Astrocyte (in vitro differentiated cells and primary cell): ENCODE data around the gene ZC3H13.

Experiments used
- EZH2 ChIP-seq: IDR thresholded peaks from 2 replicates; pipeline ENCODE4 v1.6.1; 2012; ENCODE audit warnings: mild to moderate bottlenecking, low read length, inconsistent platforms; ENCODE audit not compliant: insufficient read depth
- TF ChIP-seq, protein P1 (sequence below): IDR thresholded peaks from 2 replicates; pipeline ENCODE4 v1.5.1; 2011; ENCODE audit warnings: low read depth, mild to moderate bottlenecking, inconsistent platforms, low read length, moderate library complexity; ENCODE audit not compliant: insufficient read depth

DNA sequence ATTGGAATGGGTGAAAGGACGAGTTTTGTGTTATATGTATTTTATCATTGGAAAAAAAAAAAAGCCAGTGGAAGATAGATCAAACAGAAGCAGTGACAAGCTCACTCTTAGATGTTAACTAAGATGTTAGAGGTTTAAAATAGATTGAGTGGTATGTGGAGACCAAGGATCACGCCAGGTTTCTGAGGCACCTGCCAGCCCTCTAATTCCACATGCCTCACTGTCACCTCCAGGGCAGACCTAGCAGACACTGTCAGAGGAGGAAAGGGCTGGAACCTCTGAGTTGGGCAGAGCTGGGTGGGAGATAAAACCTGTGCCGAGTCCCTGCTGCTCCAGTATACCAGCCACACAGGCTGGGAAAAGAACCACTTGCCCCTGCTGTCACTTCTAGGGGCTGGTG, 143.5 kb downstream of the ZC3H13 start:
- TF ChIP-seq, protein P1, sequence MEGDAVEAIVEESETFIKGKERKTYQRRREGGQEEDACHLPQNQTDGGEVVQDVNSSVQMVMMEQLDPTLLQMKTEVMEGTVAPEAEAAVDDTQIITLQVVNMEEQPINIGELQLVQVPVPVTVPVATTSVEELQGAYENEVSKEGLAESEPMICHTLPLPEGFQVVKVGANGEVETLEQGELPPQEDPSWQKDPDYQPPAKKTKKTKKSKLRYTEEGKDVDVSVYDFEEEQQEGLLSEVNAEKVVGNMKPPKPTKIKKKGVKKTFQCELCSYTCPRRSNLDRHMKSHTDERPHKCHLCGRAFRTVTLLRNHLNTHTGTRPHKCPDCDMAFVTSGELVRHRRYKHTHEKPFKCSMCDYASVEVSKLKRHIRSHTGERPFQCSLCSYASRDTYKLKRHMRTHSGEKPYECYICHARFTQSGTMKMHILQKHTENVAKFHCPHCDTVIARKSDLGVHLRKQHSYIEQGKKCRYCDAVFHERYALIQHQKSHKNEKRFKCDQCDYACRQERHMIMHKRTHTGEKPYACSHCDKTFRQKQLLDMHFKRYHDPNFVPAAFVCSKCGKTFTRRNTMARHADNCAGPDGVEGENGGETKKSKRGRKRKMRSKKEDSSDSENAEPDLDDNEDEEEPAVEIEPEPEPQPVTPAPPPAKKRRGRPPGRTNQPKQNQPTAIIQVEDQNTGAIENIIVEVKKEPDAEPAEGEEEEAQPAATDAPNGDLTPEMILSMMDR: no peak
- no peak for TF ChIP-seq EZH2
